ENCODE measurements around the gene NAT10. TPM values are rescaled to one million over a fixed set of nuclear protein-coding genes. Genes with fewer than 3 reads are reported as not detected.

NAT10 gene
- total RNA-seq, 1 donor from 2014 or later: 41.1 TPM

DNA sequence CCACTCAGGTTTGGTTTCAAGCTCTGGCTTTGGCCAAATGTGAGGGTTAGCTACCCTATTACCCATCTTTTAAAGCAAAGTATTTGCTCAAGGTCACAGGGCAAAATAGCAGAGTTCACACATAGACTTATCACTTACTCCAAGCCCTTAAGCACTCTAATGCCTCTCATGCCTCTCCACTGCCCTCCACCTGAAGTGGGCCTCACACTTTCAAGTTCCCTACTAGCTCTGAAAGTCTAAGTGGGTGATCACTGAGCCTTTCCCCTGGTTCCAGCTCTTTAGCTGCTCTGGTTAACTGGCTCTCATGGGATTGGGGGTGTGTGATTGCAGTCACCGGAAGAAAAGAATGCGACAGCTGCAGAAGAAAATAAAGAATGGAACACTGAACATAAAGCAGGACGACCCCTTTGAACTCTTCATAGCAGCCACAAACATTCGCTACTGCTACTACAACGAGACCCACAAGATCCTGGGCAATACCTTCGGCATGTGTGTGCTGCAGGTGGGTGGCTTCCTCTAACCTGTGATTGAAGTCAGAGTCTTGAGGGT lies 6.4 kb downstream of the NAT10 start:
- ATAC-seq: no peak

DNA sequence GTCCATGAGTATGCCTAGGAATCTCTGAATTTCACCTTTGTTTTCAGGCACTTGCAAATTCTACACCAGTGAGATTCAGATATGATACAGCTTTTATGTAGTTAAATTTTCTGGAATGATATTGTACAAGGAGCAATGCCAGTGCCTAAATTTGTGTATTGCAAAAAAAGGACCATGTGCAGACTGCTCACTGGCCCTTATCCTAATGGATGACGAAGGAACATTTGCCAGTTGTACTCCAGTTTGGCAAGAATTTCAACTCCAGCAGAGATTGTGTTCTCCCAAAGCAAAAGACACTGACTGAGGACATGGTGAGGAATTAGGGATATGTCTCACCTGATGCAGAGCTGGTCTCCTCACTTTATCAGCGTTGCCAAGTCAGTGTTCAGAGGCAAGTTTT lies 8.6 kb downstream of the NAT10 start:
- no peak for ATAC-seq

DNA sequence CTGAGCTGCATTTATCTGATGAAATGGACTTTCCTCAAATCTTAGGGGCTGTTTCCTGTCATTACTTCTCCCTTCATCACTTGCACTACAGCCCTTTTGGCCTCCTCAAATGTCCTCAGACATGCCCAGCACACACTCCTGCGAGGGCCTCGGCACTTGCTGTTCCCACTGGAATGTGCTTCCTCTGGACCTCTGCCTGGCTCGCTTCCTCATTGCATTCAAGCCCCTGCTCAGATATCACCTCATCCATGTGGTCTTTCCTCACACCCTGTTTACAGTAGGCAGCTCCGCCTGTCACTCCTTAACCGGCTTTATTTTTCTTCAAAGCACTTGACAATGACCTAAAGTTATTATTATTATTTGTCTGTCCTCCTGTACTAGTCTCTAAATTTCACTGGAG lies 9.0 kb downstream of the NAT10 start:
- ATAC-seq: no peak

DNA sequence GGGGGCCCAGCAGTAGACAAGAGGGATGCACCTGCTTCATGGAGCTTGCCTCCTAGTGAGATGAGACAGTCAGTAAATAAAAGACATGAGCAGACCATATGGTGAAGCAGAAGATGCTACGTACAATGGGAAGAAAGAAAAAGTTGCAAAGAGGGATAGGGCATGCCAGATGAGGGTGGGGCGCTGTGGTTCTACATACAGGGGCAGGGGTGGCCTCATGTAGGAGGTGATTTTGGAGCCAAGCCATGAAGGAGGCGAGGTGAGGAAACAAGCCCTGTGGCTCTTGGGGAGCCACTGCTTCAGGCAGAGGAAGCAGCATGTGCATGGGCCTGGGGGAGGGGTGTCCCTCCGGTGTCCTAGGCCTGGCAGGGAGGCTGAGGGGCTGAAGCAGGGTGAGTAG lies 15.2 kb downstream of the NAT10 start:
- ATAC-seq: no peak

DNA sequence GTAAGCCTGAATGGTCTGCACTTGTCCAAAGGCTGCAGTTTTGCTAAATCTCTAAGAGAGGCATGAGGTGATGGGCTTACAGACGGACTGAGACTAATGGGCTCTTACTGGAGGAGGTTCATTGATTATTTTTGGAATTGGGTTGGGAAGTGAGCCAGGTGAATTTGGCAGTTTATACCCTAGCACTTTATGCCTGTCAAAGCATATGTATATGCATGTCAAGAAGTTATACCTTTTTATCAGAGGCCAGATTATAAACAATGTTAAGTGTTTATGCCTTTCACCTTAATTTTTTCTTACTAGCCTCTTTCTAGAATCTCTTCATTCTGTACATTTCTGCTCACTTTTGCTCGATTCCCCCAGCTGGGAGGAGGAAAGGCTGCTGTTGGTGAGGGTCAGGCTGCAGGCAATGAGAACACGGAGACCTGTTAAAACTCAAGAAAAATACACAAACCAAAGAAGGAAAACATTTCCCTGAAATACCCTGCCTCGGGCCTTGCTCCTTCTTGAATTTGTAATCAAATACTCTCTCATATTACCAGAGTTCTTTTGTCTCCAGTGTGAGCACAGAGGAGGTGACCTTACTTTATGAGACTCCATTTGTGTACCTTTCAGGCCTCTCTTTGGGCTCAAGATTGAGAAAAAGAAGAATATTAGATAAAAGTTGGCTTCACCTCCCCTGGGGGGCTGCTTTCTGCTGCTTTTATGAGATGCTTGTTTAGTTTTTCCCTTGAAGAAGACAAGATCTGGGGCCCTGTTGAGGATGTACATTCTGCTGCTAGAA lies 19.6 kb downstream of the NAT10 start:
- no peak for ATAC-seq

DNA sequence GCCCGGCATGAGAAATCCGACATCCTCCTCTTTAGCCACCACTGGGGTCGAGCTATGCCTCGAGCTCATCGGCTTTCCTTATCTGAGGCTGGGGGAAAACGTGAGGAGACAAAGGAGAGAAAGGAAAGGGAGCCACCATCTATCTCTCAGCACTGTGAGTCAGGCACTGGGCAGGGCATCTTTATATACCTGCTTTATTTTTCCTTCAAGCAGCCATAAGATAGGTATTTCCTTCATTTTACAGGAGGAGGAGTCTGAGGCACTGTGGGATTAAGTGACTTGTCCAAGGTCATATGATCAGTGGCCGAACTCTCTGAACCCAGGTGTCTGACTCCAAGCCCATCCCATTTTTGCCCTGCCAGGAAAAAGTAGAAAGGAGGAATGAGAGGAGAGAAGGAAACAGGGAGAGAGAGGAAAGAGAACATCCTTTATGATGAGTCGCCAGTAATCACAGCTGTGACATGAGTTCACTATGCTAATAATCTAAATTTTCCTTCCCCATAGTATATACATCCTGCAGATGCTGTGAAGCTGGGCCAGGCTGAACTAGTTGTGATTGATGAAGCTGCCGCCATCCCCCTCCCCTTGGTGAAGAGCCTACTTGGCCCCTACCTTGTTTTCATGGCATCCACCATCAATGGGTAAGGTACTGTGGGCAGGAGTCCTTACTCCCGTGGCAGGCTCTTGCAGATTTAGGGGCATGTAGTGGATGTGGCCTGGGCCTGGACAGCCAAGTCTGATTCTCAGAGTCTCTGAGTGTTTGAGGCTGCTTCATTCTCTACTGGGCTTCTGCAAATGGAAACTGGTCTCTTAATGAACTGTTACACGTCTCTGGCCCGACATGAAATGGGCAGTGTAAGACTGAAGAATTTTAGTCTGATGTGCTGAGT lies 21.8 kb downstream of the NAT10 start:
- no peak for ATAC-seq

DNA sequence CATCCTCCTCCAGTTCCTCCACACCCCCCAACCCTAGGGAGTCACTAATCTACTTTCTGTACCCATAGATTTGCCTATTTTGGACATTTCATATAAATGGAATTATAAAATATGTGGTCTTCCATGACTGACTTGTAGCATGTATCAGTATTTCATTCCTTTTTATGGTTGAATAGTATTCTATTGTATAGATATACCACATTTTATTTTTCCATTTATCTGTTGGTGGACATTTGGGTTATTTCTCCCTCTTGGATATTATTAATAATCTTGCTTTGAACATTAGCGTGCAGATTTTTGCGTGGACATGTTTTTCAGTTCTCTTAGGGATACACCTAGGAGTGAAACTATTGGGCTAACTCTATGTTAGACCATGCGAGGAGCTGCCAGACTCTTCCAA lies 23.4 kb downstream of the NAT10 start:
- ATAC-seq: no peak

DNA sequence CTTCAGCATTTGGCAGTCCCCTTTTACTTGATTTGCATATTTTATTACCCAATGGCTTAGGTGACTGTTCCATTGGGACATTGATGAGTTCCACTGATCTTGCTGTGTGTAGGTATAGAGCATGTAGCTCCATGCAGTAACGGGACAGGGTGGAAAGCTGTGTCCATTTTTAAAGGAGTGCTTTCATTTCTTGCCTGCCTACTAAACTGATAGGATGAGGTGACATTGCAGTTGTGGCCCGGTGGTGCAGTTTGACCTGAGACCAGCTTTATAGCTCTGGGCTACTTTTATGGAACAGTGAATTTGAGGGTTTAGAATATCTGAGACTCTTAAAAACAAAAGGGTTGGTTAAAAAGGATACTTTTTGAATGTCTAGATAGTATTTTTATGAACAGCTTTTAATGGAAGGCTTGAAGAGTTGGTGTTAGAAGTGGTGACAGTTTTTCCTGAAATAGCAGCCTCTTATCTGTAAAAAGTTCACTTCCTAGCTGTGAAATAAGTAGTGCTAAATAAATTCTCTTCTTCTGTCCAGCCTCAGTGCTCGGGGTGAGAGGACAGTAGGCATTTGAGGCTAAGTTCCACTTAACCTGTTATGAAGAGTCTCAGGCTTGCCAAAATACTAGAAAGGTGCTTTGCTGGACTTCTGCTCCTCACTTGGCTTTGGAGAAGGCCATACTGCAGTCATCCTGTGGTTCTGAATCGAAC lies 27.0 kb downstream of the NAT10 start:
- no peak for ATAC-seq

DNA sequence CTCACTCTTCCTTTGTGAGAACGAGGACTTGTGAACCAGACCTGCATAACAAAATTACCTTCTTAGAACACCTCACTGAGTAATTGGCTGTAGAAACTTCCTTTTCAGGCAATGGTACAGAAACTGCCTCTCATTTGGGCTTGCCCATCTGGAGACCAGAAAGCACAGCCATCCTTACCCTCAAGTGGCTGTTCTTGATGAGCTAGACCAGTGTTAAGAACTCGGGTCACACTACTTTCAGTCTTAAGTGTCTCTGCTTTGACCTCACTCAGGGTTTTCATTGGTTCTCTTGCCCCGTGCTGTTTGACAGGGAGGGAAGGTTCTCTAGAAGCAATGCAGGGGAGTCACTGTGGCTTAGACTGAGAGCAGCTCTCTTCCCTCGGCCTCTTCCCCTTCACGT lies 29.3 kb downstream of the NAT10 start:
- no peak for ATAC-seq

DNA sequence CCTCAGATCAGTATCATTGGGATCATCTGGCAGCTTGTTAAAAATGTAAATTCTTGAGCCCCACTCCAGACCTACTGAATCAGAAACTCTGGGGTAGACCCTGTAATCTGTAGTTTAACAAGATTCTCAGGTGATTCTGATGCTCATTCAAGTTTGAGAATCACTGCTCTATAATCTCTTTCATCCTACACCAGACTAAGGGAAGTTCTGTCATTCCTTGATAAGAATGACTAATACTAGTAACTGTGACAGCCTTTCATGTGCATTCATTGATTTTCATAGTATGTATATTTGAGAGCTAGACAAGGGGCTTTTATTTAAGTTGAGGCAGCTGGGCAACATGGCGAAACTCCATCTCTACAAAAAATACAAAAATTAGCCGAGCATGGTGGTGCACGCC lies 30.0 kb downstream of the NAT10 start:
- ATAC-seq: no peak

DNA sequence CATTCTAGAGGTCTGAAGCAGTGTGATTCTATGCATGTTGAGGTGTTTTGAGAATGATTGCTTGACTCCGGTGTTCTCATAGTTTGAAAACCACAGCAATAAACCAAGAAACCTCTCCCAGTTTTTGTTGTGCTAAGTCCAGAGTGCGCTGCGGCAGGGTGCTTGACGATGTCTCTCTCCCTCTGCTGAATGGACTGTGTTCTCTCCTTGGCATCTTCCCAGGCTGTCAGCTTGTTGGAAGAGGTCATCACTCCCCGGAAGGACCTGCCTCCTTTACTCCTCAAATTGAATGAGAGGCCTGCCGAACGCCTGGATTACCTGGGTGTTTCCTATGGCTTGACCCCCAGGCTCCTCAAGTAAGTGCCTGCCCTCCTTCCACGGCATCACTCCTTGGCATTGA lies 31.0 kb downstream of the NAT10 start:
- no peak for ATAC-seq

DNA sequence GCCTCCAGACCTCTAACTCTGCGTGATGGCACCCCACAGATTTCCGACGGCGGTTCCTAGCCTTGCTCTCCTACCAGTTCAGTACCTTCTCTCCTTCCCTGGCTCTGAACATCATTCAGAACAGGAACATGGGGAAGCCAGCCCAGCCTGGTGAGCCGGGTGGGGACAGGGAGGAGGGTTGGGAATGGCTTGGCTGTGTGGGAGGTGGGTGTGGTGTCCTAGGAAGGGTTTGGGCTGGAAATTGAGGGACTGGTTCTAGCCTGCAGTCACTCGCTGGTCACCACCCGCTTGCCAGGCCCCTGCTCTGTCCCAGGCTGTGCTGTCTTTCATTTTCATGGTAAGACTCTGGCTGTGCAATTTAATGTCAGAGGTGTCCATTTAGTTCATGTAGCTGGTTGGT lies 33.9 kb downstream of the NAT10 start:
- ATAC-seq: peak; percentile 22

DNA sequence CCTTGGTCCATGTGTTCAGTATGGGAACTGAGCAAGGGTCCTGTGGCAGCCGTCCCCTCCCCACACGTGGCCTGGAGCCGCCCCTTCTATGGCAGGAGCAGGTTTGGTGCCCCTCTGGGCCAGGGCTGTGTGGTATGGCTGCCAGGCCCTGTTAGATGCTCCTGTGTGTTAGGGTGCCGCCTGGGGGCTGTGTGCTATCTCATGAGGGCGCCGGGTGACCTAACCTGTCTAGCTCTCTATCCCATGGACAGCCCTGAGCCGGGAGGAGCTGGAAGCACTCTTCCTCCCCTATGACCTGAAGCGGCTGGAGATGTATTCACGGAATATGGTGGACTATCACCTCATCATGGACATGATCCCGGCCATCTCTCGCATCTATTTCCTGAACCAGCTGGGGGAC lies 34.7 kb downstream of the NAT10 start:
- peak; percentile 14 for ATAC-seq

DNA sequence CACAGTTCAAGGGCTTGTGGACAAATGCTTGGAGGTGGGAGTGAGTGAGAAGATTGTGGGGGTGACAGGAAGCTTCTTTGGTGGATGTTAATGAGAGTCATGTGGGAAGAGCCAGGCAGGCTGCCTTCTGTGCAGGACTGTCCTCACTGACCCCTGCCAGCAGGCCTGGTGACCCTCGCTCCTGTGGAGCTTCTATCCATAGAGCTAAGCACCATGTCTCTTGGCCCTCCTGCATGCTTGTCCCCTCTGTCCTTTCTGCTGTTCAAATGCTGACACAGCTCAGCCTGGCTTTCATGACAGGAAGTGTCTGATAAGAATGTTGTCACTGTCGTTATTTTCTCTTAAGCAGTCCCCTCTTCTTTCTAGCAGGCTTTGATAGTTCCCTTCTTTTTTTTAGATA lies 37.6 kb downstream of the NAT10 start:
- no peak for ATAC-seq

DNA sequence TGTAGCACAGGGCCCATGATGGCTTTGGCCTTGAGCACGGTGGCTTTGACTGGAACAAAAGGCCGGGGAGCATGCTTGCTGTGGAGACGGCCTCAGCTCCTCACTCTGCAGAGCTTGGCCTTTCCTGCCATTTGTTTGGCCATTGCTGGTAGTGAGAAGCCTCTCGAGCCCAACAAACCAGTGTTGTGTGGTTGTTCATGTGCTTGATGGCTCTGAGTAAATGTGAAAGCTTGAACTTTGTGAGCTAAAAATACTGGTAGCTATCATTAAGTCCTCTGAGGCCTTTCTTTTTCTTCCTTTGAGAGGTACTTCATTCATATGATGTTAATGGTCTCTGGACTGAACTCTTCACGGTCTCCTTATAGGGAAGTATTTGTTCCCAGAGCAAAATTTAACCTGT lies 39.6 kb downstream of the NAT10 start:
- no peak for ATAC-seq

DNA sequence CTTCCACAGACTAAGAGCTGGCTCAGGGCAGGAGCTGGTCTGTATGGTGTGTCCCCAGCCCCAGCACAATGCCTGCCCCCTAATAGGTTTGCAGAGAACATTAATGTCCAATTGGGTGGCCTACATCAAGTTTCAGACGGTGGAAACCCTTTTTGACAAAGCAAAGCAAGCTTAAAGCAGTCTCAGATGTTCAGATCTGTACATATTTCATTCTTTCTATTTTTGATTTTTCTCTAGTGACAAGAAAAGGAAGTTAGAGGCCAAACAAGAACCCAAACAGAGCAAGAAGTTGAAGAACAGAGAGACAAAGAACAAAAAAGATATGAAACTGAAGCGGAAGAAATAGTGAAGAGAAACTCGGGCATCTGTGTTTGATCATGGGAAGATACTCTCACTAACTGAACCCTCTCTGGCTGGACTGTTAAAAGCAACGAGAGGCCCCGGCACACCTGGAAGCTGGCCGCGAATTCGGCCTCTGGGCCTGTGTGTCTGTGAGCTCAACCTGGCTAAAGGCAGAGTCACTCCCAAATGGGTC lies 40.5 kb downstream of the NAT10 start:
- no peak for ATAC-seq

DNA sequence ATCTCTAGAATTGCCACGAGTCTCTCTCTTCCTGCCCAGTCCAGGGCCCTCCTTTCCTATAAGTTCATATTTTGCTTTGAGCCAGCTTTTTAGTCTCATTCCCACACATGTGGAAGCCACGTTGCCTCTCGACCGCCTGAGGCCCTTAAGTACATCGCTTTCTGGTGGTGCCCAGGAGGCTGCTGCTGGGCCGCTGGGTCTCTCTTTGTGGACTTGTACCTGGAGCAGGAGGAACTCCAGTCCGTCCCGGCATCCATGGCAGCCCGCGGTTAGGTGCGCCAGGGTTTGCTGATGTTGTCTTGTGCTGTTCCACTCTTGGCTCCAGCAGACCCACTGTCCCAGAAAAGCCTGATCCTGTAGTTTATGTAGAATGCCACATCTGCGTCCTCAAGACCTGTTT lies 41.0 kb downstream of the NAT10 start:
- no peak for ATAC-seq

DNA sequence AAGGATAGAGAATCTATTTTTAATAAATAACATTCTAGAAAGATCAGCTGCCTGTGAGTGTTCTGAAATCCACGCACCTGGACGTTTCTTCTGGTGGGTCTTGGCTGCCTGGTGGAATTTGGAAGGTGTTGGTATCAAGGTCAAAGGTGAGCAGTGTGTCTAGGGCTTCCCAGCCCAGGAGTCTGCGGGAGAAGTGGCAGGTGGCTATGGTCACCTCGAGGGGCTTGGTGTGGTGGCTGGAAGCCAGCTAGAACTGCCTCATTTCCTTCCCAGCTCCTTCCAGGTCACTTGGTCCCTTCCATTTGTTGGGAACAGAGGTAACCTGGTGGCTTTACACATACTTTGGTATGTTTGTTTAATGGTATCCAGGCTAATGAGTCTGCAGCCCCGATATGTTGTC lies 41.4 kb downstream of the NAT10 start:
- no peak for ATAC-seq

DNA sequence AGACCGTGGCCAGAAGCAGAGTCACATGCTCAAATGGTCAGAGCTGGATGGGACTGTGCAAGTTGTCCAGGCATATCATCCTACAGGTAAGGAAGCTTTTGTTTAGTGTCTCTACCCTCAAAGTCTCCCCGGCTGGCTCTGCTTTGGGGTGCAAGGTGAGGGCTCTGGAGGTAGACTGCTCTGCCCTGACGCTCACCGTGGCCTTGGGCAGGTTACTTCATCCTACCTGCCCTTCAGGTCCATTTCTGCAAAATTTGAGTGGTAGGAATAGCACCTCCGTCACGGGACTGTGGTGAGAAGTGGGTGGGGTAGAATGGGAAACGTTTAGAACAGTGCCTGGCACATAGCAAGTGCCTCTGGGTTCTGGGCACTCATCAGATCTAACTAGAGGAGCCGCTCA lies 42.2 kb downstream of the NAT10 start:
- no peak for ATAC-seq

DNA sequence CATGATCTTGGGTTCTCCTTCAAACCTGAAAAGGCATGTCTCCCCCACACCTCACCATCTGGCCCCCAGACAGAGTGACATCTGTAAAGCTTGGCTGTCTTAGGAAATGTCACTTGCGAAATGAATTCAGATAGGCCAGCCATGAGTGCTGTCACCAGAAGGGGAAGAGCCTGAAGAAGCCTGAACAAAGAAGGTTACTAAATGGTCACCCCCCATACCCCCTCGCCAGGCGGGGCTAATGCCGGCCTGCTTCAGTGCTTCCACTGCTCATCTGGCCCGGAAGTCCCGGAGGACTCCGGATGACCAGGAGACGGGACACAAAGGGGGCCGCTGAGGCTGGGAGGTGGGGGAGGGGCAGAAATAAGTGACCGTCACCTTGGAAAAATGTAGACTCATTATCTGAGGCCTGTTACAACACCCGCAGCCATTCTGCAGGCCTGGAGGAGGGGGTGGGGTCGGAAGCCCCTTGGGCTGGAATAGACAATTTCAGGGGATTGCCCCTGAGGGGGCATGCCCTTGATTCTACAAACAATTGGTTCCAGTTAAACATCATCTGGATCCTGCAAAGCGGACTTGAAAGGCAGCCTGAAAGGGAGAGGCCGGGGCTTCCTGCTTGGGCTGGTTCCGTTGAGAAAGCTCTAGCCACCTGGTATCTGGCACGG lies 43.2 kb downstream of the NAT10 start:
- ATAC-seq: no peak

DNA sequence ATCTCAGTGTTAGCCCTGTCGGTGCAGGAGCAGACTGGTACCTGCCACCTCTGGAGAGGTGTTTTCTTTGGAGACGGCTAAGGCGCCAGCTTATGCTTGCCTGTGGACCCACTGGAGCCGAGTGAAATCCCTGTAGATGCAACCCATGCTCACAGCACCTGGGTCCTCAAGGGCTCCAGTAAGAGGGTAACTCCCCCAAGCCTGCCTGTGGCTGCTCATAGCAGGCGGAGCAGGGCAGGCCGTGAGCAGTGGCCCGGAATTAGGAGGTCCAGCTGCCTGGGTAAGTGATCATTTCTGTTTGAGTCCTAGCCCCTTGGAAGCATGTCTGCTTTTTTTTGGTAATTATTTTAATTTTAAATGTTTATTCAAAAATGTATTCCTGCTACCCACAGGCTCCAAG lies 43.8 kb downstream of the NAT10 start:
- ATAC-seq: no peak

DNA sequence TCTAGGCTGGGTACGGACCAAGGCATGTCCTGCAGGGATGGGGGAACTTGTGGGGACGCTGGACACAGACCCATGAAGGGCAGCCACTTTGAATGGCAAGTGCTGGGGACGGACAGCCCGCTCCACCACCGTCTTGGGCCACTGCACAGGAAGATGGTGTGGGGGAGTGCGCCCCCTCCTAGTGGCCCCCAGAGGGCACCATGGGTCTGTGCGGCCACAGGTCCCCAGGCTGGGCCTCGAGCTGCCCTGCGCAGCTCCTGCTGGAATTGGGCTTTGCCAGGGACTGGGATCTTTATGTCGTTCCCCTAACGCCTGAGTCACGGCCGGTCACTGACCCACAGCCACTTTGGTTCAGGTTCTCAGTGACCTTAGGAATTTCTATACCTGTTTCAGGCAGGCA lies 44.4 kb downstream of the NAT10 start:
- peak; percentile 37 for ATAC-seq
